ENCODE measurements around the gene PRUNE2. TPM values are rescaled to one million over a fixed set of nuclear protein-coding genes. Genes with fewer than 3 reads are reported as not detected.

The PRUNE2 gene
- total and polyA plus RNA-seq, 11 donors = 0.51 to 7.7 (median 1.4) TPM

DNA sequence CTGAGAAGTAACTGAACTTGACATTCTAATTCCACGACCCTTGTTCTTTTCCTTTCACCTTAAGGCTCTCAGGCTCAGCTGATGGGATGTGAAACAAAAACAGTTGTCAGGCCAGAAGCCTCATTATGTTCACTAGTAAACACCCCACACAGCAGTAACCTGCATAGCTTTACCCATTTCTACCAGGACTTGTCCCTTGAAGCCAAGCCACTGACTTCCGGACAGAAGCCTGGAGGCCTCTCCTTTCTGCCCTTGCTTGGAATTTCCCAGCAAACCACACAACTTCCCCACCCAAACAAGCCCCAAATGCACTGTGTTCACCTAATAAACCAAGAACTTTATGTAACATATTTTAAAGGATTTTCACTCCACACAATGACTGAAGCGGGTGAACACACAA lies 19.6 kb downstream of the PRUNE2 start:
- no peaks in the 10 kb centered on the region for H3K36me3 ChIP-seq
- DNase-seq = no peak
- H3K27me3 ChIP-seq = no peaks in the 10 kb centered on the region
- ATAC-seq = no peak
- no peak overlapping the region for H3K4me3 ChIP-seq
- no peaks in the 10 kb centered on the region for H3K9me3 ChIP-seq
- WGBS, 4 donors = 79 to 85% (median 81%) methylated on average over 3 of the region's 3 CpGs
- intact Hi-C loops (cut with DNase I) = loop anchor here in 1 of 10 donors (5.0 kb wide), 1 partner anchor 39 kb away; no protein-coding TSS in a partner anchor
- no peaks in the 10 kb centered on the region for H3K4me1 ChIP-seq
- TF ChIP-seq, protein P1, sequence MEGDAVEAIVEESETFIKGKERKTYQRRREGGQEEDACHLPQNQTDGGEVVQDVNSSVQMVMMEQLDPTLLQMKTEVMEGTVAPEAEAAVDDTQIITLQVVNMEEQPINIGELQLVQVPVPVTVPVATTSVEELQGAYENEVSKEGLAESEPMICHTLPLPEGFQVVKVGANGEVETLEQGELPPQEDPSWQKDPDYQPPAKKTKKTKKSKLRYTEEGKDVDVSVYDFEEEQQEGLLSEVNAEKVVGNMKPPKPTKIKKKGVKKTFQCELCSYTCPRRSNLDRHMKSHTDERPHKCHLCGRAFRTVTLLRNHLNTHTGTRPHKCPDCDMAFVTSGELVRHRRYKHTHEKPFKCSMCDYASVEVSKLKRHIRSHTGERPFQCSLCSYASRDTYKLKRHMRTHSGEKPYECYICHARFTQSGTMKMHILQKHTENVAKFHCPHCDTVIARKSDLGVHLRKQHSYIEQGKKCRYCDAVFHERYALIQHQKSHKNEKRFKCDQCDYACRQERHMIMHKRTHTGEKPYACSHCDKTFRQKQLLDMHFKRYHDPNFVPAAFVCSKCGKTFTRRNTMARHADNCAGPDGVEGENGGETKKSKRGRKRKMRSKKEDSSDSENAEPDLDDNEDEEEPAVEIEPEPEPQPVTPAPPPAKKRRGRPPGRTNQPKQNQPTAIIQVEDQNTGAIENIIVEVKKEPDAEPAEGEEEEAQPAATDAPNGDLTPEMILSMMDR (IDR thresholded peaks at IDR 0.05) = no peak
- TF ChIP-seq POLR2A (IDR thresholded peaks at IDR 0.05) = no peak
- H3K27ac ChIP-seq = peak overlapping the region in 1 of 12 donors; percentile 77

DNA sequence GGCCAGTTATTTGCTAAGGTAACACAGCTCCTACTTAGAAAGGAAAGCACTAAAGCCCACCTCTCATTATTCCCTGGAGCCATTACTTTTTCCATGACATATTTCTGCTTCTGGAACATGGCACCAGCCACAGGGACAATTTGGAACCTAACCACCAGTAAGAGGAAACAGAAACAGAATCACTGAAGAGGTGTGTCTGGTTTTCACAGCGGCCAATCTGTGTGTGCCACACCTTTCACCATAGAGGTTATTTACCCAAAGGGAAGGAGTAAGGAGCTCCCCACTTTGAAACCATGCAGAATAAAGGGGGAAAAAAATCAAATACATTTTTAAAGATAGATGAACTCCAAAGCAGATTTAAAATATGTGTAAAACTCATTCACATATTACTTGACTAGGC lies 21.1 kb downstream of the PRUNE2 start:
- Histone ChIP-seq H3K36me3 (no peaks in the 10 kb centered on the region), H3K27ac (peak overlapping the region in 1 of 12 donors; percentile 49)

DNA sequence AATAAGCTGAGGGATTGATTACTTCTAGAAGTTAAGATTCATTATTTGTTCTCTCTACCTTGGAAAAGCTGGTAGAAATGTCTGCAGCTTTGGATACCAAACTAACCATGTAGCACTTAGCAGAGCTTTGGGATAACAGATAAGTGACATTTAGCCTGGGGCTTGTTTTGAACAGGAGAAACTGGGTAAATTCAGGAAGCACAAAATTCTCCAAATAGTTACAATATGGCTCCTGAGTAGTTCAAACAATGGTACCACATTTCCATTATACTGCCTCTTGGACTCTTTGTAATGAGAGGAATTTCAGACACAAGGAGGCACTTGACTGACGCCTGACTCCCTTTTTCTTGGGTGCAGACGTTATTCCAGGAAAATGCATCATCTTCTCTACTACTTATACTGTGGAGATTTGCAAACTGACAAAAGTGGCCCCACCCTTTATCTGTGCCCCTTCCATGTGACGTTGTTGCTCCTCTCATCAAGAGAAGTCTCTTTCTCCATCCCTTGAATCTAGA lies 22.5 kb downstream of the PRUNE2 start:
- DNase-seq (no peak), ATAC-seq (no peak)
- Histone ChIP-seq H3K9me3 (no peaks in the 10 kb centered on the region), H3K27ac (peak overlapping the region in 1 of 12 donors; percentile 20), H3K36me3 (no peaks in the 10 kb centered on the region), H3K4me1 (no peaks in the 10 kb centered on the region), H3K27me3 (no peaks in the 10 kb centered on the region), H3K4me3 (no peak overlapping the region)
- TF ChIP-seq POLR2A (IDR thresholded peaks at IDR 0.05) = no peak
- TF ChIP-seq, protein P1 (IDR thresholded peaks at IDR 0.05) = no peak
- WGBS, 4 donors = 70 to 75% (median 72%) methylated on average over 3 of the region's 3 CpGs
- intact Hi-C loops (cut with DNase I) = no loop called here

More for the DNA sequence above, 21.1 kb downstream of the PRUNE2 start:
- Histone ChIP-seq H3K4me1 (no peaks in the 10 kb centered on the region), H3K9me3 (no peaks in the 10 kb centered on the region), H3K27me3 (no peaks in the 10 kb centered on the region), H3K4me3 (no peak overlapping the region)
- DNase-seq (no peak), ATAC-seq (no peak)
- TF ChIP-seq, protein P1 (IDR thresholded peaks at IDR 0.05) = no peak
- no peak for TF ChIP-seq POLR2A (IDR thresholded peaks at IDR 0.05)
- intact Hi-C loops (cut with DNase I) = loop anchor here in 1 of 10 donors (5.0 kb wide), 1 partner anchor 38 kb away; no protein-coding TSS in a partner anchor
- WGBS, 4 donors = 82 to 94% (median 88%) methylated on average over 1 of the region's 1 CpG

DNA sequence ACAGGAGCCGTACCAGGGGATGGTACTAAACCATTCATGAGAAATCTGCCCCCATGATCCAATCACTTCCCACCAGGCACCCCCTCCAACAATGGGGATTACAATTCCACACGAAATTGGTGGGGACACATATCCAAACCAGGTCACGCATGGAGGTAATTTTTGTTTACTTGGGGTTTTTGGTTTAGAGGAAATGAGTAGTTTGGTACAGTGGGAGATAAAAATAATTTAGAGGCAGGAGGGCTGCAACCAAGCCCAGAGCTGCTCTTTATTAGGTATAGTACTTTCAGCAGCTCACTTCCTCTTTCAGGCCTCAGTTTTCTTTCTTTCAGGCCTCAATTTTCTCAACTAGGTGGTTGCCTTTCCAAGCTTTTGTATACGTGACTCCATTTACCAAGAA lies 23.2 kb downstream of the PRUNE2 start:
- peak overlapping the region in 1 of 12 donors; percentile 20 for H3K27ac ChIP-seq
- H3K4me3 ChIP-seq = no peak overlapping the region
- WGBS, 4 donors = 74 to 80% (median 75%) methylated on average over 4 of the region's 4 CpGs
- ATAC-seq (no peak), DNase-seq (no peak)
- no peaks in the 10 kb centered on the region for H3K9me3 ChIP-seq
- intact Hi-C loops (cut with DNase I) = no loop called here
- no peaks in the 10 kb centered on the region for H3K27me3 ChIP-seq
- no peak for TF ChIP-seq POLR2A (IDR thresholded peaks at IDR 0.05)
- TF ChIP-seq, protein P1 (IDR thresholded peaks at IDR 0.05) = no peak
- H3K4me1 ChIP-seq = no peaks in the 10 kb centered on the region
- H3K36me3 ChIP-seq = no peaks in the 10 kb centered on the region

Data from heart left ventricle (tissue), 16 donors.